ENCODE measurements around the gene OXNAD1.

- TF ChIP-seq CTCF (IDR thresholded peaks at IDR 0.05) (no peak), POLR2A (IDR thresholded peaks at IDR 0.05) (no peak), POLR2AphosphoS5 (IDR thresholded peaks at IDR 0.05) (no peak)
Observed at GRCh38 chr3:16257309-16257708, 7.7 kb upstream of the OXNAD1 start.
